GM12865 (cell line): ENCODE data around the gene C19orf85.
A peak's percentile ranks its signal among the peaks of the same experiment; 100 is the strongest.
"Not testable (repeated sequence)": the region's sequence is repeated elsewhere in the genome, so short reads cannot be mapped to it uniquely, and the experiment has no call there.

Experiments used
- DNase-seq: peaks from one replicate; pipeline ENCODE4 v3.0.0; 2010; ENCODE audit warnings: low read depth
- H3K4me3 ChIP-seq: 2 replicates; pipeline ENCODE4 v1.5.1; 2011; ENCODE audit warnings: mild to moderate bottlenecking, low read depth, low read length, control low read depth
- CTCF ChIP-seq: IDR thresholded peaks from 2 replicates; pipeline ENCODE4 v1.5.1; 2011; ENCODE audit warnings: low read length, control low read depth, low read depth, inconsistent platforms; ENCODE audit not compliant: insufficient read depth; ENCODE audit errors: missing control alignments

Gene C19orf85

GRCh38 chr19:55424518-55424917 lies 40.0 kb downstream of the C19orf85 start:
- DNase-seq, result no peak
- no peak overlapping the region for H3K4me3 ChIP-seq
- no peak for TF ChIP-seq CTCF

GRCh38 chr19:55423225-55424005 lies 41.1 kb downstream of the C19orf85 start:
- no peak for TF ChIP-seq CTCF
- no peak overlapping the region for H3K4me3 ChIP-seq
- DNase-seq, result no peak

- not testable (repeated sequence) for DNase-seq, H3K4me3 ChIP-seq
Measured at GRCh38 chr19:55421281-55421680, 43.3 kb downstream of the C19orf85 start.

GRCh38 chr19:55419624-55420236 lies 44.8 kb downstream of the C19orf85 start:
- no peak for DNase-seq
- no peak overlapping the region for H3K4me3 ChIP-seq
- TF ChIP-seq CTCF, result no peak

- DNase-seq, result no peak
- H3K4me3 ChIP-seq, result no peak overlapping the region
- TF ChIP-seq CTCF, result no peak
Measured at GRCh38 chr19:55419103-55419502, 45.4 kb downstream of the C19orf85 start.

GRCh38 chr19:55418185-55418584 lies 46.4 kb downstream of the C19orf85 start:
- TF ChIP-seq CTCF, result peak; percentile 71
- peak; percentile 75 for DNase-seq
- no peak overlapping the region for H3K4me3 ChIP-seq
